Ishikawa (cell line): Measurements from ENCODE around the gene COL13A1.

Source experiments
- CEBPB ChIP-seq: IDR thresholded peaks from 2 replicates; pipeline ENCODE4 v1.6.1; 2012
- CREB1 ChIP-seq: IDR thresholded peaks from 2 replicates; pipeline ENCODE4 v1.6.1; 2012; ENCODE audit warnings: low read depth
- EGR1 ChIP-seq: IDR thresholded peaks from 2 replicates; pipeline ENCODE4 v1.6.1; 2012
- EP300 ChIP-seq: IDR thresholded peaks from 2 replicates; pipeline ENCODE4 v1.6.1; 2012; ENCODE audit warnings: borderline replicate concordance
- FOXM1 ChIP-seq: IDR thresholded peaks from 2 replicates; pipeline ENCODE4 v1.6.1; 2012; ENCODE audit warnings: low read depth, borderline replicate concordance
- NFIC ChIP-seq: IDR thresholded peaks from 2 replicates; pipeline ENCODE4 v1.6.1; 2012
- RAD21 ChIP-seq: IDR thresholded peaks from 2 replicates; pipeline ENCODE4 v1.6.1; 2012; ENCODE audit warnings: low read depth
- REST ChIP-seq: IDR thresholded peaks from 2 replicates; pipeline ENCODE4 v1.6.1; 2012; ENCODE audit warnings: low read depth, mild to moderate bottlenecking
- TAF1 ChIP-seq: IDR thresholded peaks from 2 replicates; pipeline ENCODE4 v1.6.1; 2012; ENCODE audit warnings: low read depth, mild to moderate bottlenecking
- TCF12 ChIP-seq: IDR thresholded peaks from 2 replicates; pipeline ENCODE4 v1.6.1; 2012; ENCODE audit warnings: low read depth
- TEAD4 ChIP-seq: IDR thresholded peaks from 2 replicates; pipeline ENCODE4 v1.6.1; 2012
- YY1 ChIP-seq: IDR thresholded peaks from 2 replicates; pipeline ENCODE4 v1.6.1; 2012; ENCODE audit warnings: low read depth
- ZBTB7A ChIP-seq: IDR thresholded peaks from 2 replicates; pipeline ENCODE4 v1.6.1; 2012; ENCODE audit warnings: low read depth
- TF ChIP-seq, protein P1 (sequence below): IDR thresholded peaks from 2 replicates; pipeline ENCODE4 v1.6.1; 2012
- TF ChIP-seq, protein P2 (sequence below): IDR thresholded peaks from 2 replicates; pipeline ENCODE4 v1.6.1; 2012

The COL13A1 gene

GRCh38 chr10:69797959-69798358 lies 3.7 kb upstream of the COL13A1 start:
- TF ChIP-seq CEBPB (no peak), NFIC (no peak), EP300 (no peak), ZBTB7A (no peak), TEAD4 (no peak), FOXM1 (no peak), TCF12 (no peak)
- TF ChIP-seq, protein P1, sequence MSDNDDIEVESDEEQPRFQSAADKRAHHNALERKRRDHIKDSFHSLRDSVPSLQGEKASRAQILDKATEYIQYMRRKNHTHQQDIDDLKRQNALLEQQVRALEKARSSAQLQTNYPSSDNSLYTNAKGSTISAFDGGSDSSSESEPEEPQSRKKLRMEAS = no peak

DNA sequence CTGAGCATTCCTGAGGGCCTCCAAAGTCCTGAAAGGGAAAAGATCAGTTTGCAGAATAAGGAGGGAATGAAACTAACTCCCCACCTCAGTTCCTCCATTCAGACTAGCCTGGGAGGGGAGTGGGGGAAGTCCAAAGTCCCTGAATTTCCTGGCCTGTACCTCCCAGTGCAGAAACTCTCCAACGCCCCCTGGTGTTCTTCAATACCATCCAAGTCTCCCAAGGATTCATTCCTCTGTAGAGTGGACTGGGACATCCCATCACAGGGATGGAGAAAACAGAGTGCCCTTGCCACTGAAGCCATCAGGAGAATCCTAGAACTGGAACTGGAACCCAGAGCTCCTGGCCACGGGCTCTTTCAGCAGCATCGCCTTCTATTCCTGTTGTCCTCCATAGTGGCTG lies 1.6 kb upstream of the COL13A1 start:
- TF ChIP-seq TEAD4 (no peak), ZBTB7A (no peak), EP300 (no peak), TCF12 (no peak), RAD21 (peak; percentile 68), NFIC (no peak)
- TF ChIP-seq, protein P1 = no peak

GRCh38 chr10:69800665-69801064 lies 1.0 kb upstream of the COL13A1 start:
- TF ChIP-seq TCF12 (no peak), CEBPB (no peak), TEAD4 (no peak), CREB1 (no peak), EP300 (no peak), EGR1 (no peak), FOXM1 (no peak), YY1 (no peak), NFIC (no peak), TAF1 (no peak), ZBTB7A (no peak), REST (no peak), RAD21 (no peak)
- TF ChIP-seq, protein P1 = no peak
- TF ChIP-seq, protein P2, sequence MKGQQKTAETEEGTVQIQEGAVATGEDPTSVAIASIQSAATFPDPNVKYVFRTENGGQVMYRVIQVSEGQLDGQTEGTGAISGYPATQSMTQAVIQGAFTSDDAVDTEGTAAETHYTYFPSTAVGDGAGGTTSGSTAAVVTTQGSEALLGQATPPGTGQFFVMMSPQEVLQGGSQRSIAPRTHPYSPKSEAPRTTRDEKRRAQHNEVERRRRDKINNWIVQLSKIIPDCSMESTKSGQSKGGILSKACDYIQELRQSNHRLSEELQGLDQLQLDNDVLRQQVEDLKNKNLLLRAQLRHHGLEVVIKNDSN = no peak

DNA sequence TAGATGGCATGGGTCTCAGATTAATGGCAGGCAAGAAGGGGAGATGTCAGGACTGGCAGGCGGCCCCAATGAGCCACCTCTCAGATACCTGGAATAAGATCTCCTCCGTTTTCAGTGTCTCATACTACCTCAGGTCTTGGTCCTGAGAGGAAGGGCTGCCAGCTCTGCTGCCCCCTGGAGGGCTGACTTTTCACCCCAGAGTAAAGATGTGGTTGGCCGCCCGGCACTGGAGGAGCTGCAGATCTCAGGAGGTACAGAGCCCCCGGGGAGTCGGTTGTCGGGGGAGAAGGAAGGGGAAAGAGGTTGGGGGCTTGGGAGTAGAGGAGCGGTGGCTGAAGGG lies 642 bp upstream of the COL13A1 start:
- TF ChIP-seq CREB1 (no peak), RAD21 (peak; percentile 39; the same call in 1 of the 2 replicates)

DNA sequence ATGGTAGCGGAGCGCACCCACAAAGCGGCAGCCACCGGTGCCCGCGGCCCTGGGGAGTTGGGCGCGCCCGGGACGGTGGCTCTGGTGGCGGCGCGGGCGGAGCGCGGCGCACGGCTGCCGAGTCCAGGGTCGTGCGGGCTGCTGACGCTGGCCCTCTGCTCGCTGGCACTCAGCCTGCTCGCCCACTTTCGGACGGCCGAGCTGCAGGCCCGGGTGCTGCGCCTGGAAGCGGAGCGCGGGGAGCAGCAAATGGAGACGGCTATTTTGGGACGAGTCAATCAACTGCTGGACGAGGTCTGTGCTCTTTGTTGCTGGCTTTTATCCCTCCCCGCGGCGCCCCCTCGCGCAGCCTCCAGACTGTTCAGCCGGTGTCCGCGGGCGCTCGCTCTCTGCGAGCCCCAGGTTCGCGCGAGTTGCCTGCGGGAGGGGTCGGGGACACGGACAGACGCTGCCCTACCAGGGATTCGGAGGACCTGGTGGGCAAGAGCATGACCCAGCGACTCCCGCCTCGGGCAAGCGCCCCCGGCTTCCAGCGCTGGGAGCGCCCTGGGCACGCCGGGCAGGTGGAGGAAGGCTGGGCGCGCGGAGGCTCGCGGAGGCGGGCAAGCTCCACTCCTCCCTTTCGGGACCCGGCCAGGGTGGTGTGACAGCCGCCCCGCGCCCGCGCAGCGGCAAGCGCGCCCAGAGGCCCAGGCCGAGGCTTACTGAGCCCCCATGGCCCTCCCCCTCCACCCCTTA lies 887 bp downstream of the COL13A1 start:
- TF ChIP-seq, protein P1 = no peak
- no peak for TF ChIP-seq CEBPB
- no peak for TF ChIP-seq TEAD4
- TF ChIP-seq YY1 = no peak

GRCh38 chr10:69803809-69804208 lies 2.1 kb downstream of the COL13A1 start:
- TF ChIP-seq EP300 = no peak
- TF ChIP-seq REST = no peak
- no peak for TF ChIP-seq TAF1
- TF ChIP-seq CEBPB = no peak
- TF ChIP-seq CREB1 = no peak
- no peak for TF ChIP-seq TEAD4
- TF ChIP-seq RAD21 = no peak
- no peak for TF ChIP-seq NFIC

DNA sequence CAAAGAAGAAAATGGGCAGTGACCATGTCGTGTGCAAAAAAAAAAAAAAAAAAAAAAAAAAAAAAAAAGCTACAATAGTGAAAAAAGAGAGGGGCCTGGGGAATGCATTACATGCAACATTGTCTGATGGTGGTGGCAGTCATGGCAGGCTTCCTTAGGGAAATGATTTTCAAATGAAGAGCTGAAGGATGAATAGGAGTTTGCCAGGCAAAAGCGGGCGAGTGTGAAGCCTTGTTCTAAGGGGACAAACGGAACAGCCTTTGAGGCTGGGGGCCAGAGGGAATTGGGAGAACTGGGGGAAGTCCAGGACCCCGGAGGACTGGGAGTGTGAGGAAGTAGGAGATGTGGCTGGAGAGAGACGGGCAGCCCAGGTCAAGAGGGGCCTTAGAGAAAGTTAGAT lies 3.1 kb downstream of the COL13A1 start:
- TF ChIP-seq TCF12 (no peak), EP300 (no peak), NFIC (no peak), TAF1 (no peak), RAD21 (no peak)
- TF ChIP-seq, protein P2 = no peak
